ENCODE data around the gene PGRMC1. TPM values are rescaled to one million over a fixed set of nuclear protein-coding genes. Genes with fewer than 3 reads are reported as not detected.
"Not testable (repeated sequence)": the region's sequence is repeated elsewhere in the genome, so short reads cannot be mapped to it uniquely, and the experiment has no call there.

The PGRMC1 gene
- 45.1 TPM for total RNA-seq

DNA sequence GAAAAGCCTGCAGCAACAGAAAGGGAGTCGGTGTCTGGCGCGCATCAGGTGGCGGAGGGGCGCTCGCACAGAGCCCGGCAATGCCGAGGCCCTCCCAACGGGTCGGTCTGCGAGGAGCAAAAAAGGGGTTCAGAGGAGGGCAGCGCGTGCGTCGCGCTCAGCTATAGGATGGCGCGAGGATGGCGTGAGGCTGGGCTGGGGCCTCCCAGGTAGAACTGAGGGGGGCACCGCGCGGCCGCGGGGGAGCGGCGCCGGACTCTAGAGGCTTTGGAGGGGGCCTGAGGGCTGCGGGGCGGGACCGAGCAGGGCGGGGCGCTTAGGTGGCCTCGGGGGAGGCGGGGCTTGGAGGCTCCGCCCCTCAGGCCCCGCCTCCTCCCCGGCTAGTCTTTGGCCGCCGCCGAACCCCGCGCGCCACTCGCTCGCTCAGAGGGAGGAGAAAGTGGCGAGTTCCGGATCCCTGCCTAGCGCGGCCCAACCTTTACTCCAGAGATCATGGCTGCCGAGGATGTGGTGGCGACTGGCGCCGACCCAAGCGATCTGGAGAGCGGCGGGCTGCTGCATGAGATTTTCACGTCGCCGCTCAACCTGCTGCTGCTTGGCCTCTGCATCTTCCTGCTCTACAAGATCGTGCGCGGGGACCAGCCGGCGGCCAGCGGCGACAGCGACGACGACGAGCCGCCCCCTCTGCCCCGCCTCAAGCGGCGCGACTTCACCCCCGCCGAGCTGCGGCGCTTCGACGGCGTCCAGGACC lies at the start of gene PGRMC1:
Gene PGRMC1, plus strand, starts transcription at position 414 of the 751 bp plus-strand sequence. Its CDS starts 79 bp downstream, at position 493.
- ATAC-seq: peak; percentile 93

DNA sequence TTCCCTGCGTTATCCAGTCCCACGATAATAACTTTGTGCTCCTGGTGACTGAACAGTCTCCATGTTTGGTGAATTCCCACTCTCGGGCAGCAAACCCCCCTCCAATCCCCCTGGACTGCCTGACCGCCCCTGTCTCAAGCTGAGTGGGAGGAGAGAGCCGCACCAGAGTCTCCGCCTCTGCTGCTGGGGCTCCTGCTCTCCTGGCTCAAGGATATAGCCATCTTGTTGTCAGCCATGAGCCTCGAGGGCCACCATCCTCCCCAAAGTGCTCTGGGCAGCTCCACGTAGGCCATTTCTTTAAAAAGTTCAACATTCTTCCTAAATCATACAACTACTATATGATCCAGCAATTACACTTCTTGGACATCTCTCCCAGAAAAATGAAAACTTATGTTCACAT lies 49.3 kb upstream of the PGRMC1 start:
- no peak for ATAC-seq

DNA sequence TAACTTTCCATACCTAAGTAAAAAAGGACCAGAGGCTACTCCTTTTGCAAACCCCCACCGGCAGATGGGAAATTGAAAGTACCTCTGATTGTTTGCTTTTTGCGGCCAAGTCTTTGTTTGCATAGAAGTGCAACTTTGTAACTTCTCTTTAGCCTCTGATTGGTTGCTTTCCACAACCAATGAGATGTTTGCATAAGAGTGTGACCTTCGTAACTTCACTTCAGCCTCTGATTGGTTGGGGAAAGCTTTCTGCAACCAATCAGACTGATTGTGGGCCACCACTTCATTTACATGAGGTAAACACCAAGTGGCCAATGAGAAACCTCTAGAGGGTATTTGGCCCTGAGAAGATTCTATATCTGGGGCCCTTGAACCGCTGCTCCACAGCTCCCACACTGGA lies 48.8 kb upstream of the PGRMC1 start:
- ATAC-seq: no peak

DNA sequence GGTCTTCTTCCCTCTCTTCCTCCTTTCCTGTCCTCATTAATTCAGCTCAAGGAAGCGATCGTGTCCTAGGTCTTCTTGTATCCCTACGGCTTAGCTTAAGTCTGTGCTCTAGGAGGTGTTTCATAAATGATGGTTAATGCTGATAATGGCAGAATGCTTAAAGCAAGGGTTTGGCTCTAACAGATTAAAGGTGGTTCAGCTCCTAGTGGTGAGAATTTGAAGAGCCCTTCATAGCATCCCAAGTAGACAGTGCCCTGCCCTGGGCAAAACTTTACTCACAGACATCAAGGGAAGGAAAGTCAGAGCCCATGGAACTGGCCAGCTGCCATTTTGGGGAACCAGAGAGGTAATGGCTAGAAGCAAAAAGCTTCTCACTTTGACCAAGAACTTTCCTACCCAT lies 47.0 kb upstream of the PGRMC1 start:
- no peak for ATAC-seq

DNA sequence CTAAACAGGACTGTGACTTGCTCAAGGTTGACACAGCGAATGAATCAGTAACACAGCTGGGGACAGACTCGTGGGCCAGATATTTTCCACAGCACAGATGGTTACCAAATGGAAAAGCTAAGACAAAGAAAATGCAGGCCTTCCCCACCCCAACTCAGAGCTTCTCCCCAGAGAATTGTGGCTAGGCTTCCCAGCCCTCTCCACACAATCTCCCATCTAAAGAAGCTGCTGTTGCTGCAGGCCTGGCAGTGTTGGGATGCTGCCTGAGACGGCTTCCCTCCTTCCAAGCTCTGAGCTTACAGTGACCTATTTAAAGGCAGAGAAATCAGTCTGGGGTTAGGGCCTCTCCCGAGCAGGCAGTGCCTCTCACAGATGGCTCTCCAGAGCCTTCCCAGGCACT lies 46.5 kb upstream of the PGRMC1 start:
- no peak for ATAC-seq

DNA sequence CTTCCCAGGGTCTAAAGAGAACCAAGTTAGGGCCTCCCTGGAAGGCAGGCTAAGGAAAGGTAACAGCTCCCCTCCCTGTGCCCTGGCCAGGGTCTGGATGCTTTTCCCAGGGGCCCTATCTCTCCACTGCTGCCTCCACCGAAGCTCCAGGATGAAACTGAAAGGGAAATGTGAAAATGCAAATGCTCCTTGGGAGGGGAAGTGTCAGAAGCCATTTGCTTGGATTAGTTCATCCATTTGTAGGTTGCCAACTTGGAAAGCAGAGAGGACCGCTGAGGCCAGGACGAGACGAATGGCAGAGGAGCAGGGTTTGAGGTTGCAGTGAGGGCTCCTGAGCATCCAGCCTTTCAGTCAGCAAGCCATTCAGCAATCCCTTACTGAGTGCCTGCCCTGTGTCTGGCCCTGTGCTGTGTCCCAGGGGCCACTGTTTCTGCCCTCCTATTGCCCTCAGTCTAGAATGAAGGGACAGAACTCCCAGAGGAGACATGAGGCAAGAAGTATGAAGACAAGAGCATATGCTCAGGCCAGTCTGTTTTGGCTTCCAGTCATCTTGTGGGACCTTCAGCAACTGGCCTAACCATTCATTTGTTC lies 45.9 kb upstream of the PGRMC1 start:
- ATAC-seq: no peak

DNA sequence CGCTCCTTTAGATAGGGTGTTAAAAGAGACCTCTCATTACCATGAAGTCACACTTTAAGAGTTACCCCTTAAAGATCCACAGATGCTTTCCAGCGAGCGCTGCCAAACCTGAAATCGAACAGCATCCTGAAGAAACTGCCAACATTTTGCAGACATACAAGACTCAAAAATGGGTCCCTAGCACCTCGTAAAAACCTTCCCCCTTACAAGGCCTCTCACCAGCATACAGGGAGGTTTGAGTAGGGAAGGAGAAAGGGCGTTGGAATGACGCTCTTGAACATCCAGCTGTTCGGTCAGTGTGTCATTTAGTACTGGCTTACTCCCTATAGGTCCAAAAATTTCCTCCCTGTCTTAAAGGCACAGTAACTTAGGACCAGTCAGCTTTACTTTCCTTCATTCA lies 45.3 kb upstream of the PGRMC1 start:
- ATAC-seq: no peak

DNA sequence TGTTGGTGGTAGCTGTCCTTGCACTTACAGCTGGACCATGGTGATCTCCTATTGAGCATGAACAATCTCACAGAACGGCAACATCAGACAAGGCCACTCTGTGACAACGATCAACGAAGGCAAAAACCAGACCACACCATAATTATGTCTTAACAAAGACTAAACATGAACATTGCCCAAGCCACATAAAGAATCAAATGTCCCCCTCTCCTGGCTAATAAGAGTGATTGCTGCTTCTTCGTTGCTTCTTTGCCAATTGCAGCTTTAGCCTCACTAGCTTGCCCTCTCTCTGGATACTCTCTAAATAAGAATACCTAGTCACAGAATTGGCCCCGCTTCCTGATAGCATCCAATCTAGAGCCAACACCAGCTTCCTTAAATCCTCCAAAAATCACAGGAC lies 41.5 kb upstream of the PGRMC1 start:
- no peak for ATAC-seq

DNA sequence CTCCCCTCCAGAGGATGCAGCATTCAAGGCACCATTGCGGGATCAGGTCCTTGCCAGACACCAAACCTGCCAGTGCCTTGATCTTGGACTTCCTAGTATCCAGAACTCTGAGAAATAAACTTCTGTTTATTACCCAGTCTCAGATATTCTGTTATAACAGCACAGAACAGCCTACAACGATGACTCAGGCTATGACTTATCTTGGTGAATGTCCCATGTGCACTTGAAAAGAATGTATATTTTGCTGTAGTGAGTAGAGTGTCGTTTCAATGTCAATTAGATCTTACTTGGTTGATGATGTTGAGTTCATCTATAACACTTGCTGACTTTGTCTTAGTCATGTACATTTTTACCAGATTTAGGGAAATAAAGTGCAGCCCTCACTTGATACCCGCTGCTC lies 34.5 kb upstream of the PGRMC1 start:
- no peak for ATAC-seq

DNA sequence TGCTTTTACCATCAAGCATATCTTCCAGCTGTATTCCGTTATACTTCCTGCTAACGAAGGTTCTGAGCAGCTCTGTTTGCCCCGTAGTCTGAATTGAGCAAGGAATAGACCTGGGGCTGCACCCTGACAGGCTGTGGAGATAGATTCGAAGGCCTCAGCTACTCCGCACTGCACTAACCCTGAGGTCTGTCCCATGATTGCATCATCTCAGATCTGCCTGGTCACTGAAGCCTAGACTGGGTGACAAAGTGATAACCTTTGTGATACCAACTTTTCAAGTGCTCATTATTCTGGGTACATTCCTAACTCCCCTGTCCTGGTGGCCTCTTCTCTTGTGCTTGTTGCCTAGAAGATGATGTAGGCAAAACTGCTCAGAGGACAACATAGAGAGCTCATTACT lies 29.9 kb upstream of the PGRMC1 start:
- ATAC-seq: no peak

DNA sequence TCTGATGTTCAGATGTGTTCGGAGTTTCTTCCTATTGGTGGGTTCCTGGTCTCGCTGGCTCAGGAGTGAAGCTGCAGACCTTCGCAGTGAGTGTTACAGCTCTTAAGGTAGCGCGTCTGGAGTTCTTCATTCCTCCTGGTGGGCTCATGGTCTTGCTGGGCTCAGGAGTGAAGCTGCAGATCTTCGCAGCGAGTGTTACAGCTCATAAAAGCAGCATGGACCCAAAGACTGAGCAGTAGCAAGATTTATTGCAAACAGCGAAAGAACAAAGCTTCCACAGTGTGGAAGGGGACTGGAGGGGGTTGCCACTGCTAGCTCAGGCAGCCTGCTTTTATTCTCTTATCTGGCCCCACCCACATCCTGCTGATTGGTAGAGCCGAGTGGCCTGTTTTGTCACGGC lies 28.6 kb upstream of the PGRMC1 start:
- ATAC-seq: not testable (repeated sequence)

DNA sequence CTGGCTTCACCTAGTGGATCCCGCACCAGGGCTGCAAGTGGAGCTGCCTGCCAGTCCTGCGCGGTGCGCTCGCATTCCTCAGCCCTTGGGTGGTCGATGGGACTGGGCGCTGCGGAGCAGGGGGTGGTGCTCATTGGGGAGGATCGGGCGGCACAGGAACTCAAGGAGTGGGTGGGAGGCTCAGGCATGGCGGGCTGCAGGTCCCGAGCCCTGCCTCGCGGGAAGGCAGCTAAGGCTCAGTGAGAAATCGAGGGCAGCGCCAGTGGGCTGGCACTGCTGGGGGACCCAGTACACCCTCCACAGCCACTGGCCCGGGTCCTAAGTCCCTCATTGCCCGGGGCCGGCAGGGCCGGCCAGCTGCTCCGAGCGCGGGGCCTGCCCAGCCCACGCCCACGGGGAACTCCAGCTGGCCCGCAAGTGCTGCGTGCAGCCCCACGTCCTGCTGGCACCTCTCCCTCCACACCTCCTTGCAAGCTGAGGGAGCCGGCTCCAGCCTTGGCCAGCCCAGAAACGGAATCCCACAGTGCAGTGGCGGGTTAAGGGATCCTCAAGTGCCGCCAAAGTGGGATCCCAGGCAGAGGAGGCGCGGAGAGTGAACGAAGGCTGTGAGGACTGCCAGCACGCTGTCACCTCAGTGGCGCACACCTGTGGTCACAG lies 27.6 kb upstream of the PGRMC1 start:
- no peak for ATAC-seq

DNA sequence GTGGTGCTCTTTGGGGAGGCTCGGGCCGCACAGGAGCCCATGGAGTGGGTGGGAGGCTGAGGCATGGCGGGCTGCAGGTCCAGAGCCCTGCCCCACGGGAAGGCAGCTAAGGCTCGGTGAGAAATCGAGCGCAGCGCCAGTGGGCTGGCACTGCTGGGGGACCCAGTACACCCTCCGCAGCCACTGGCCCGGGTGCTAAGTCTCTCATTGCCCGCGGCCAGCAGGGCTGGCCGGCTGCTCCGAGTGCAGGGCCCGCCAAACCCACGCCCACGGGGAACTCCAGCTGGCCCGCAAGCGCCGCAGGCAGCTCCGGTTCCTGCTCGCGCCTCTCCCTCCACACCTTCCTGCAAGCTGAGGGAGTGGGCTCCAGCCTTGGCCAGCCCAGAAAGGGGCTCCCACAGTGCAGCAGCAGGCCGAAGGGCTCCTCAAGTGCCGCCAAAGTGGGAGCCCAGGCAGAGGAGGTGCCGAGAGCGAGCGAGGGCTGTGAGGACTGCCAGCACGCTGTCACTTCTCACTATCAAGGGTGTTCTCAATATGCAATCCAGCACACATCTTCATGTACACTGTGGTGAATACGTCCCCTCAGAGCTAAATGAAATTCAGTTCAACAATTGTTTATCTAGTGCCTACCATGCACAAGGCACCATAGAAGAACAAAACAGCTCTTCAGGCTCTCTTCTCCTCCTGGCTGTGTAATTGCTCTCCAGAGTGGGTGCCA lies 25.0 kb upstream of the PGRMC1 start:
- not testable (repeated sequence) for ATAC-seq

DNA sequence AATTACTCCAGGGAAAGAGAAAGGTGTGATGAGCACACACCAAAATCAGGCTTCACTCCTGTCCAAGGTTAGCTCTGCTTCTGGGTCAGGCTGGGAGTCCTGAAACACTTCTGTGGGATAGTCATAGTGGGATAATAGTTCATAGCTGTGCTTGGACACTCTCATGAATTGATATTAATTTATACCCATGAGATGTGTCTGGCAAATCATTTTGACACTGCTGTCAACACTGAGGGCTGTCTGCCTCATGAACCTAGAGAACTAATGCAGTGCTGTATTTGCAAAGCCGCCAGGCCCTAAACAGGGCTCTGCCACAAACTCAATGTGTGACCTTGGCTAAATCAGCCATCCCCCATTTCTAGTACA lies 24.5 kb upstream of the PGRMC1 start:
- no peak for ATAC-seq

DNA sequence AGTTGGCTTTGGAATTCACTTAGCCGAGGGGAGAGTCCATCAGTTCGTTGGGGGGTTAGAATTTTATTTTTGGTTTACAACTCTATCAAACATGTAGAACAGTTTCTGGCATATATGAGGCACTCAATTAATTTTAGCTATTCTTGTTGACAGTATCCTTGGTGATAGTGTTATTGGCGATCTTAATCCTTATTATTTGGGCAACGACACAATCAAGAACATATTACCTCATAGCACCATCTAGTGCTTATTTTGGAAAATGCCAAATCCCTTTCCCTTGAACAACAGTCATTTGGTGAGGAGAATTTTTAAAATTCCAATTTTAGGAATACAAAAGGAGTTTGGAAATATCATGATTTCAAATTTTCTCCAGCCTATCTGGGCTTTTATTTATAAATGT lies 17.9 kb upstream of the PGRMC1 start:
- no peak for ATAC-seq

DNA sequence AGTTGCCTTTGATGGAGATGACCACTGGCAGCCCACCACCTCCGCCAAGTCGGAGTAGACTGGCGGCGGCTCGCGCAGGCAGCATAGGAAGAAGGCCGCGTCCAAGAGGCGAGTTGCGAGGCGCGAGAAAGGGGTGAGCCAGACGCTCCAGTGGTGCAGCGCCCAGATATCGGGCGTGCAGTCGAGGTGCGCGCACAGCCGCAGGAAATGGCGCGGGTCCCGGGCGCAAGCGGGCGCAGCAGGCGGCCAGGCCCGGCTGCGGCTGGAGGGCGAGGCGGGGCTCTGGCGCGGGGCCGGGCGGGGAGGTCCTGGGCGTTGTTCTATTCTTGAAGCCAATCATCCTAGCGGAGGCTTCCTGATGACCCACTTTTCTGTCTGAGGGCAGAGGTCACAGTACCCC lies 13.2 kb upstream of the PGRMC1 start:
- no peak for ATAC-seq

DNA sequence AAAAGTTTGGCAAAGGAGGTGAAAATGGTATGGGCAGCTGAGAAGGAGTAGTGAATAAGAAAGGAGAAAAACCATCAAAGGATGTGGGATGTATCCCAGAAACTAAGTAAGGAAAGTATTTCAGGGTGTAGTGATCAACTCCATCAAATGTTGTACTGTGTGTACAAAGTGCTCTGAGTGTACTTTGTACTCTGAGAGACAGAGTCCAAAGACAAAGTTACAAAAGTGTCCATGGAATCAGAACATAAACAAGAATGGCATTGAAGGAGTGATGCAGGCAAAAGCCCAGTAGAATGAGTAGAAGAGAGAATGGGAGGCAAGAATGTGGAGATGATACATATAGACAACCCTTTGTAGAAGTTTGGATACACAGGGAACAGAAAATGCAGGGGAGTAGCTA lies 12.3 kb upstream of the PGRMC1 start:
- no peak for ATAC-seq

DNA sequence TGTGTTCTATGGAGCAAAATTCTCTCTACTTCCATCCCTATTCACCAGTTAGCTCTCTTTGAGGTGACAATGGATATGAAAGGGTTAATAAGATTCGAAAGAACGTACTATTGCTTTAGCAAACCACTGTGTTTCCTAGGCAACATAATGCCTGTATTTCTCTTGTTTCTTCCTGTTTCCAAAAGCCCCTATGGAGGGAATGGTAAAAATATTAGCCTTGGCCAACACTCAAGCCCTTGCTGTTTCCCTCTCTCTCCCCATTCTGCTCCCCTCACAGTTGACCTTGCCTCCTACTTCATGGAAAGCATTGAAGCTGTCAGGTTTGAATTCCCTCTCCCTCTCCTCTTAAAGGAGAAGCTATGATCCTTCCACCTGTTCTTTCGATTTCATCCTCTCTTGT lies 9.6 kb upstream of the PGRMC1 start:
- no peak for ATAC-seq

DNA sequence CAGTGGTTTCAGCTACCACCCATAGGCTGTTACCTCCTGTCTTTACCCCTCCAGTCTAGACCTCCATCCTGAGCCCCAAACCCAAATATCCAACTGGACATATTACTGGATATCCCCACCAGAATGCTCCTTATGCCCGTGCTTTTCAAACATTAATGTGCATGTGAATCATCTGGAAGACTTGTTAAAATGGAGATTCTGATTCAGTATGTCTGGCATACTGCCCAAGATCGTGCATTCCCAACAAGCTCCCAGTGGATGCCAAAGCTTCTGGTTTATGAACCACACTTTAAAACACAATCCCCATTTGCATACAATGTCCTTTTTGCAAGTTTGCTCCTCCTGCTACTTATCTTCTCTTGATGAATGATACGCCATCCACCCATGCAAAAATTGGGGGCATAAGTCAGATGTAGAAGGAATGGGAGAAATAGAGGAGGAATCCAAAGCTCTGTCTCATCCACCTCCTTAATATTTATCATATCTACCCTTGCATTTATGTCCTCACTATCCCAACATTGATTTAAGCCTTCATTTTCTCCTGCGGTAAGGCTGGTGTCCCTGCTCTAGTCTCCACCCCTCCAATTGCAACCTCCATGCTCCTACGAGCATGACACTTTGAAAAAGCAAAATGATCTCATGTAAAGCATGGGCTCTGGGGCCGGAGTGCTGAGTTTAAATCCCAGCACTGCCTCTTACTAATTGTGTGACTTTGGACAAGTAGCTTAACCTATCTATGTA lies 7.4 kb upstream of the PGRMC1 start:
- no peak for ATAC-seq

DNA sequence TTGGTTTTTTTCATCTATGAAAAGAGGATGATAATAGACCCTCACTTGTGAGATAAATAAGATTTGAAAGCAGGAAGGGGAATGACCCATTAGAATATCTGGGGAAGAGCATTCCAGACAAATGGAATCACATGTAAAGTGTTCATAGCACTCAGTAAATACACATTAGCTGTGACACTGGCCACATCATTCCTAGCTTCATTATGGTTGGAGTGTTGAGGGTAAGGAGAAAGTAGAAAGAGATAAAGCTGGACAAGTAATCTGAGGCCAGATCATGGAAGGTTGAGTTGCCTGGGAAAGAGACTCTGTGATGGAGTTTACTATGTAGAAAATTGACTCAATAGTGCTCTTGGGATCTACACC lies 6.9 kb upstream of the PGRMC1 start:
- ATAC-seq: no peak

DNA sequence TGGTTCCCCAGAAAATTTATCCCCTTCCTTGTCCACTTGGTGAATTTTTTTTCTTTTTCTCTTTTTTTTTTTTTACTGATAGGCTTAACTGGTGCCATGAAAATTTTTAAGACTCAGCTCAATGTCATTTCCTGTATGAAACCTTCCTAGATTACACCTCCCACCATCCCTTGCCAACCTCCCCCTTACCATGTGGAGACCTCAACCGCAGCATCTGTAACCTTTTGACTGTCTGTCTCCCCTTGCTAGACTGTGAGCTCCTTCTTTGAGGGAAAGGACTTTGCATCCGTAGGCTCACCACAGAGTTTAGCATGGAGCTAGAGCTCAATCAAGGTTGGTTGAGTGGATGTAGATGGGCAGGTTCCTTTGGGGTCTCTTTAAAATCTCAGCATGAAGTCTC lies 5.2 kb upstream of the PGRMC1 start:
- ATAC-seq: no peak

DNA sequence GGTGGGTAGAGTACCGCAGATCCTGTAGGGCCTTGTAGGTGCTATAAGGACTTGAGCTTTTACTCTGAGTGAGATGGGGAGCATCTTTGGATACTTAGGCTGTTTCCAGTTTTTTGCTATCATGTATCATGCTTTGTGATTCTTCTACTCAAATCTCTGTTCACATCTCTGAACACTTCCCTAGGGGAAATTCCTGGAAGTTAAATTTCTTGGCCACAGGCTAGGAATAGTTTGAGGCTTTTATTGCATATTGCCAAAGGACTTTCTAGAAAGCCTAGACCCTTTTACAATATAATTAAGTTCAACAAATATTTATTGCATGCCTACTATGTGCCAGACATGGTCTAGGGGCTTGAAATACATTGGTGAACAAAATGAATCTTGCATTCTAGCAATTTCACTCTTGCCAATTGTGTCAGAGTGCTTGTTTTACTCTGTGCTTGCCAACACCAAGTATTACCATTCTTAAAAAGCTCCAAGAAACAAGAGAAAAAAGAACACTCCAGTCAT lies 4.1 kb upstream of the PGRMC1 start:
- ATAC-seq: no peak

DNA sequence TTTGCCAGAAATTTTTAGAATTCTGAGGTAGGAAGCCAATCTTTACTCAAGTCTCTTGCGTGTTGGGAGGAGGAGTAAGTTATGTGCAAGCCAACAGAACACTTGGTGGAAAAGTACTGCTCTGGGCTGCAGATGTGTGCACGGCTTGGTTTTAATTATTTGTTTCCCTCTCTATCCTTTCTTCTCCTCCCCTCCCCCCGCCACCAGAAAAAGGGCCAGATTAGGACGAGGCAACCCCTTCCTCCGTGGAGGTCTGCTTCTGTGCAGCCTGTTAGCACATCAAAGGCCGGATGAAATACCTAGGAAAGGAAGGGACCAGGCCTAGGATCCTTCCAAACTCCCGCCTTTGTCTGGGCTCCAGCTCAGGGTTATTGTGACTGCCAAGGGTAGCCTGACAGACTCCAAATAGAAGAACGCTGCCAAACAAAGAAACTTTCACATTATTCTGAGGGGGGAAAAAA lies 1.0 kb upstream of the PGRMC1 start:
- no peak for ATAC-seq
